NCI-H1105 treated with DMSO at 0.1 percent for 48 hours (cell line): Measurements from ENCODE around the gene MTA2.
A peak's percentile ranks its signal among the peaks of the same experiment; 100 is the strongest.
"Not testable (repeated sequence)": the region's sequence is repeated elsewhere in the genome, so short reads cannot be mapped to it uniquely, and the experiment has no call there.

Experiments
- DNase-seq: peaks from one replicate; lab custom pipeline; 2025; lab: John Stamatoyannopoulos, UW

MTA2 gene

DNA sequence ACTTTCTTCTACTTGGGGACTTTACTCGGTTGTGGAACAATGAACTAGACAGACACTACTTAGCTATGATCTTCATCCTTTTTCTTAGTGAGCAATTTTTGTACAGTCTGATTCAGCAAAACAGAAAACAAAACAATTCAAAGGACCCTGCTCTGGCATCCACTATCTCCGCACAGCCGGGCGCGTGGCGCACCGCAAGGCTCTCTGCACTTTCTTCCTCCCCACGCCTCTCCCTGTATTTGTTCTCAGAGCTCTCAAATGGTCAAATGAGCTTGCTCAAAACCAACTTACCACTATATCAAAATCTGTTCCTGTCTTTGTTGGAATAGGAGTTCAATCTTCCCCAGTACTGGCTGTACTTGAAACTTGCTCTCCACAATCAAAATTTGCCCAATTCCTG lies 35.4 kb downstream of the MTA2 start:
- DNase-seq: no peak

DNA sequence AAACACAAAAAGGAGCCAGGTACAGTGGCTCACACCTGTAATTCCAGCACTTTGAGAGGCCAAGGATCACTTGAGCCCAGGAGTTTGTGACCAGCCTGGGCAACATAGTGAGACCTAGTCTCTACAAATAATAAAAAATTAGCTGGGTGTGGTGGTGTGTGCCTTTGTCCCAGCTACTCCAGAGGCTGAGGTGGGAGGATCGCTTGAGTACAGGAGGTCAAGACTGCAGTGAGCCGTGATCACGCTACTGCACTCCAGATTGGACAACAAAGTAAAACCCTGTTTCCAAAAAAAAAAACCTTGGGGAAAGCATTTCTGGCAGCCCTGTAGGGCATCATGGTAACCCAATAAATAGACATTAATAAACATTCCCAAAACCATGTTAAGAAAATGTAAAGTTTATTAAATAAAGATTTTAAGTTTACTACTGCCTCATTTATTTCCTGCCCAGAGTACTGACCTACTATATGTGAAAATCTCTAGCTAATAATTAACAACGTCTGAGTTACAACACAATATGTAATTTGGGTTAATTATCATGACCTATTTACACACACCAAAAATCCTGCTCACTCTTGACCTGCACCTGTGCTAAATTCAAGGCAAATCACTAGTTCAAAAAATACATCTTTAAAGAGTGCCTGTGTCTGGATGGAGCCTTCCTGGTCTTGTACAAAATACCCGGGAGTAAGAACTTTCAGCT lies 36.4 kb downstream of the MTA2 start:
- no peak for DNase-seq

- DNase-seq: not testable (repeated sequence)
These were observed 39.9 kb downstream of the MTA2 start for GRCh38 chr11:62561677-62562230.

- no peak for DNase-seq
These were observed 41.0 kb downstream of the MTA2 start for GRCh38 chr11:62560566-62561103.

GRCh38 chr11:62559626-62560025 lies 42.0 kb downstream of the MTA2 start:
- DNase-seq: not testable (repeated sequence)

DNA sequence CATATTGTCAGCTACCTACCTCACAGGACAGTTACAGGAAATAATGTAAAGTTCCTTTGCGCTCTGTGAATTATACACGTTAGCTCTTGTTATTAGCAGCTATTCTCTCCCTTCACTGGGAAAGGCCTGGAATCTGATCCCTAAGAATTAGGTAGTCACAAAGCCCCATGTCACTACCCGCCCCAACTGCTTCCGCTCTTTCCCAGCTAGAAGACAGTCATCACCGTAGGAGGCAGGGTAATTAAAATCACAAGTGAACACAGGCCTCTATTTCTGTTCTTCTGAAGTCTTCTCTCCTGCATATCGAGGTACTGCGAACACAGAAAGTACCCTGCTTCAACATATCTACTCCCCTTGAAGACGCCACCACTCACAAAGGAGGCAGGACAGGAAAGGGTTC lies 42.5 kb downstream of the MTA2 start:
- no peak for DNase-seq

DNA sequence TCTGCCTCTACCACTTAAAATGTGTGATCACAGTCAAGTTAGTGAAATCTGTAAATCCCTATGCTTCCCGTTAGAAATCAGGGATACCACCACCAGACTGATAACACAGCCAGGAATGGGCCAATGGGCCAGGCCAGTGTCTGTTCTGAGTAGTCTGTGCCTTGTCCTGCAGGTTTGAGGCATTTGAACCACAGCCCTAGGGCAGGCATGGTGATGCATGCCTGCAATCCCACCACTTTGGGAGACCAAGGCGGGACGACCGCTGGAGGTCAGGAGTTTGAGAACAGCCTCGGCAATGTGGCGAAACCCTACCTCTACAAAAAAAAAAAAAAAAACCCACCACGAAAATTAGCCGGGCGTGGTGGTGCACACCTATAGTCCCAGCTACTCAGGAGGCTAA lies 43.0 kb downstream of the MTA2 start:
- no peak for DNase-seq

GRCh38 chr11:62556875-62557631 lies 44.6 kb downstream of the MTA2 start:
- no peak for DNase-seq

GRCh38 chr11:62556108-62556874 lies 45.4 kb downstream of the MTA2 start:
- peak; percentile 10 for DNase-seq

- no peak for DNase-seq
These were observed 46.1 kb downstream of the MTA2 start for GRCh38 chr11:62555464-62556107.

- DNase-seq: no peak
These were observed 47.1 kb downstream of the MTA2 start for GRCh38 chr11:62554387-62555167.

DNA sequence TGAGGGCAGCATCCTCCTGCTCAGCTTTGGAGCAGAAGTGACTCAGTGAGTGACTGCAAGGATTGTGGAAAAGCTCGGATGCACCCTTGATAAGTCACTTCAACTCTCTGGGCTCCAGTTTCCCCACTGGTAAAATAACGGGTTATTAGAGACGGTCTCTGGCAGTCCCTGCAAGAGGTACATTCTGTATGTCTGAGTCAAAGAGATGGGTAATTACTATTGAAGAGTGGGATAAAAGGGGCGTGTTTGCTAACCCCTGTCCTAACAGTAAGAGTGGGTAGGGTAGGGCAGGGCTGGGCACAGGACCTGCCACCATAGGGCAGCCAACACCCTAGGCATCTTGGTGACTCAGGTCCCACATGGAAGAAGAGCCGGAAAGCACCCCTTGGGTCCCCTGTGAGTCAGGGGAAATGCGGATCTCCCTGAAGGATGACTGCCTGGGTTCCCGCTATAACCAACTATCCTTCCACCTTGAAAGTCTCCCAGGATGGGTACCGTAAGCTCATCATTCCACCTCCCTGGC lies 47.8 kb downstream of the MTA2 start:
- no peak for DNase-seq

- no peak for DNase-seq
These were observed 48.4 kb downstream of the MTA2 start for GRCh38 chr11:62553080-62553838.

DNA sequence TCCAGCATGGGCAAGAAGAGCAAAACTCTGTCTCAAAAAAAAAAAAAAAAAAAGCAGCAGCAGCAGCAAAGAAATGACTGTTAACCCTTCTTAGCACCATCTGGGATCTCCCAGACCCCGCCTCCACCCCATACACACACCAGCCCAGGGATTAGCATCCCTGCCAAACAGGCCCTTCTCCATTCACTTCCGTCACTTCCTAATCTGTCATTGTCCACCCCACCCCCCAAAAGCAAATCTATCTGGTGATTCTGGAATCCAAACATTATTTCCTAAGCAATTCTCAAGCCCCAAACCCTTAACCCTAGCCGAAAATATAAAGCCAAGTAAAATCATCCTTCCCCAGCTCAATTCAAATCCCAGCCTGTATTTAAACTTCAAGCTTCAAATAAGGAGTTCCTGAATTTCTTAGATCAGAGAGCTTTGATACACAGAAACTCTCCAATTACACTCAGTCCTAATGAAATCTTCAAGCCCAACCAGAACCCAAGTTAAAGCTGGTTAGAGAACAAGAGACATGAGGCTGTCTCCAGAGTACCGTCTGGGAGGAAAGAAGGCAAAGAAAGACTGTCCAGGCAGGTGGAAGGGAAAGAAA lies 49.1 kb downstream of the MTA2 start:
- DNase-seq: no peak

DNA sequence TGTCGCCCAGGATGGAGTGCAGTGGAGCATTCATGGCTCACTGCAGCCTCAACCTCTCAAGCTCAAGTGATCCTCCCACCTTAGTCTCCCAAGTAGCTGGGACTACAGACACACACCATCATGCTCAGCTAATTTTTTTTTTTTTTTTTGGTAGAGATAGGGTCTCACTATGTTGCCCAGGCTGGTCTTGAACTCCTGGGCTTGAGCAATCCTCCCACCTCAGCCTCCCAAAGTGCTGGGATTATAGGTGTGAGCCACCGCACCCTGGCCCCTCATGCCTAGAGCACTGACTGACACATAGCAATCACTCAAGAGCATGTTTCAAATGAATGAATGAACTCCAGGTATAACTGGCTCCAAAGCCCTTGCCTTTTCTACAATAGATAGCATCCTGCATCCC lies 51.2 kb downstream of the MTA2 start:
- DNase-seq: not testable (repeated sequence)

DNA sequence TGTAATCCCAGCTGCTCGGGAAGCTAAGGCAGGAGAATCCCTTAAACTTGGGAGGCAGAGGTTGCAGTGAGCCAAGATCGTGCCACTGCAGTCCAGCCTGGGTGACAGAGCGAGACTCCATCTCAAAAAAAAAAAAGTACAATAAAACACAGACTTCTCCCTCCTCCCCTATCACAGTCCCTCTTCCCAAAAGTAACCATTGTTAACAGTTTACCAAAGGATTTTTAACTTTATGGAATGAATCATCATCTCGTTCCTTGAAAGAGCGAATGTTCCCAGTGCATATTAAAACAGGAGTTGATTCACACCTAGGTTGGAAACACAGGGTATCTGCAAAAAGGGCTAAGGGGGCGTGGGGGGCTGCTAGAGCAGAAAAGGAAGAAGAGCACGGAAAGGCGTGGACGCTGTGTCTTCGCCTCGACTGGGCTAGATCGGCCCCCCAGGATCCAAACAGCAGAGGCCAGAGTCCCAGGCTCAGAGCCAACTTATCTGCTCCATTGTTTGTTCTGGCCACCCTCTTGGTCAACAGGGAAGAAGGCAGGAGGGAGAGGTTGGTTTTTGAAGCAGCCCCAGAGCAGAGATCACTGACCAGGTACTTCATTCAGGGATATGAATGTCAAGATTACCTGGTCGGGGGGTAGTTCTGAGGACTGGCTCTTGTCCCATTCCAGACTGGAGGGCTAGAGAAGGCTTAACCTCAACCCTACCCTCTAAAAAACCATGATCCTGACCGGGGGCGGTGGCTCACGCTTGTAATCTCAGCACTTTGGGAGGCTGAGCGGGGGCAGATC lies 52.9 kb downstream of the MTA2 start:
- no peak for DNase-seq

- DNase-seq: no peak
These were observed 53.9 kb downstream of the MTA2 start for GRCh38 chr11:62547691-62548281.

DNA sequence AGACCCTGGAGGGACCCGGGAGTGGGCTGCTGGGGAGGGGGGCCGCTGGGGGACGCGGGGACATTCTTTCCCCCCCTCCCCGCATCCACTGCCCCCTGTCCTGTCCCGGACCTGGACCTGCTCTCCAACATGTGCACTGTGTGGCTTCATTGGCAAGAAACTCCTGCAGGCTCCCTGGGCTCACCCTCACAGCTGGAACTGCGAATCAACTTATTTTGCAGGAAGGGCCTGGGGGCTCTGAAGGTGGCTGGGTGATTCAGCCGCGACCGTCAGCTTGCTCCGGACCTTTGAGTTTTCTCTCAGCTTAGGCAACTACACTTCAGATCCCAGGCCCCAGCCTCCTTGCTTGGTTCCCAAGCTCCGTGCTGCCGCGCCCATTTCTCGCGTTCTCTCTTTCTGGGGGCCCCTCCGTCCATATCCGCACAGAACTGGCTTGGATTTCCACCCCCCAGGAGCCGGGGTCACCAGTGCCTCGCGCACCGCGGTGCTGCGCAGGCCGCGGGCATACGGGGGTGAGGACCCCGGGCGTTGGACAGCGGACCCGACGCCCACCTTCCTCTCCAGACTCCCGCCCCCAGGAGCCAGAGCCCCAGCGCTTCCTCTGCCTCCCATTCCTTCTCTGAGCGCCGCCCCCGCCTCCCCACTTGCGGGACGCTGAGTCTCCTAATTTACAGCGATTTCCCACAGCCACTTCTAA lies 54.6 kb downstream of the MTA2 start:
- DNase-seq: no peak
